ENCODE results near the gene RAB11FIP3.
"Not testable (repeated sequence)": the region's sequence is repeated elsewhere in the genome, so short reads cannot be mapped to it uniquely, and the experiment has no call there.

DNA sequence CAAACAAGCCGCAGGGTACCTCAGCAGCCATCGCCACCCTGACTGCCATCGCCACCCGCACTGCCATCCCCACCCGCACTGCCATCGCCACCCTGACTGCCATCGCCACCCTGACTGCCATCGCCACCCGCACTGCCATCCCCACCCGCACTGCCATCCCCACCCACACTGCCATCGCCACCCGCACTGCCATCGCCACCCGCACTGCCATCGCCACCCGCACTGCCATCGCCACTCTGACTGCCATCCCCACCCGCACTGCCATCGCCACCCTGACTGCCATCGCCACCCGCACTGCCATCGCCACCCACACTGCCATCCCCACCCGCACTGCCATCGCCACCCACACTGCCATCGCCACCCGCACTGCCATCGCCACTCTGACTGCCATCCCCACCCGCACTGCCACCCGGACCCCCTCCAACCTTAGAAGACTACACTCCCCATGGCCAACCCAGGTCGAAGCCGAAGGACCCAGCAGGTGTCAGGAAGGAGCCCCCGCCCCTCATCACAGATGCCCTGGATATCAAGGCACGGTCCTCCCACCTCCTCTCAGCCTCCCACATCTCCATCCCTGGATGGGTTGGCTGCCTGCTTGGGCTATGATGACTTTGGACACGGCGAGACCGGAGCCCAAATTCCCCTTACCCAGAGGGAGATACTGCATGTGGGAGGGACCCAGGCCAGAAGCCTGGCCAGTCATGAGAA lies 47.2 kb upstream of the RAB11FIP3 start:
- TF ChIP-seq, protein P1, sequence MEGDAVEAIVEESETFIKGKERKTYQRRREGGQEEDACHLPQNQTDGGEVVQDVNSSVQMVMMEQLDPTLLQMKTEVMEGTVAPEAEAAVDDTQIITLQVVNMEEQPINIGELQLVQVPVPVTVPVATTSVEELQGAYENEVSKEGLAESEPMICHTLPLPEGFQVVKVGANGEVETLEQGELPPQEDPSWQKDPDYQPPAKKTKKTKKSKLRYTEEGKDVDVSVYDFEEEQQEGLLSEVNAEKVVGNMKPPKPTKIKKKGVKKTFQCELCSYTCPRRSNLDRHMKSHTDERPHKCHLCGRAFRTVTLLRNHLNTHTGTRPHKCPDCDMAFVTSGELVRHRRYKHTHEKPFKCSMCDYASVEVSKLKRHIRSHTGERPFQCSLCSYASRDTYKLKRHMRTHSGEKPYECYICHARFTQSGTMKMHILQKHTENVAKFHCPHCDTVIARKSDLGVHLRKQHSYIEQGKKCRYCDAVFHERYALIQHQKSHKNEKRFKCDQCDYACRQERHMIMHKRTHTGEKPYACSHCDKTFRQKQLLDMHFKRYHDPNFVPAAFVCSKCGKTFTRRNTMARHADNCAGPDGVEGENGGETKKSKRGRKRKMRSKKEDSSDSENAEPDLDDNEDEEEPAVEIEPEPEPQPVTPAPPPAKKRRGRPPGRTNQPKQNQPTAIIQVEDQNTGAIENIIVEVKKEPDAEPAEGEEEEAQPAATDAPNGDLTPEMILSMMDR (IDR thresholded peaks at IDR 0.05; ENCODE audit: low read depth, low read length), result not testable (repeated sequence)
- TF ChIP-seq EZH2phosphoT487 (IDR thresholded peaks at IDR 0.05; ENCODE audit: low read depth), result not testable (repeated sequence)
